HG03521 (cell line): Measurements from ENCODE around the gene CYSLTR2.
"Not testable (repeated sequence)": the region's sequence is repeated elsewhere in the genome, so short reads cannot be mapped to it uniquely, and the experiment has no call there.

ENCODE experiments used
- ATAC-seq: cut with Tn5 transposase; IDR thresholded peaks from one replicate; pipeline ENCODE4 v1.9.1; 2021; ENCODE audit warnings: mild to moderate bottlenecking, moderate library complexity; ENCODE audit not compliant: unreplicated experiment

CYSLTR2 gene

GRCh38 chr13:48644141-48644540 is 9.6 kb upstream of the CYSLTR2 start:
- no peak for ATAC-seq

DNA sequence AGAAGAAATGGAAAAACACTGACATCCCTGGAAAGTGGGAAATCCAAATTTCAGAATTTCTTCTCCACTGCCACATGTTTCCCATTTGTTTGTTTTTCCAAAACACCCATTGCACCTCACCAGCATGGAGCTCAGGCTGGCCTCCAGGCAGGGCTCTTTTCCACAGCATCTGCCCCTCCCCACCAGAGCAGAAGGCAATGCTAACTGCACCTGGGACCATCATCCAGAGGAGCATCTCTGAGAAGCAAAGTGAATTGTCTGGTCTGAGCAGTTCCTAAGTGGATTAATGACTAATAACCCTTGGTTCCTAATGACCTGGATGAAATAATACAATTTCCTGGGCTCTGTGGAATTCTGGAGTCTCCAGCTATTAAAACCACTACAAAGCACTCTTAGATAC is 8.8 kb upstream of the CYSLTR2 start:
- no peak for ATAC-seq

DNA sequence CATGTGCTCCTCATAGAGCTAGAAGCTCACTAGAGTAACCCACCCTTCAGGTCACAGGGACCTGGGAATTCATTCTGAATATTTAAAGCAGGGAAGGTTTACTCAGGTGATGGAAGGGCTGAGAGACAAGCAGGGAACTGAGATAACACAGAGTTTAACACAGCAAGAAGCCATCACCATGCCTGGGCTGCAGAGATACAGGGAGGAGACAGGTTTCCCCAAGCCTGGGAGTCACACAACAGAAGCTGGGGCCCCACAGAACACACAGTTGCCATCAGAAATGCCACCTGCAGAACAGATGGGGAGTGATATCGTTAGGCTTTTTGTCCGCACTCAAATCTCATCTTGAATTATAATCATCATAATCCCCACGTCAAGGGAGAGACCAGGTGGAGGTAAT is 7.9 kb upstream of the CYSLTR2 start:
- ATAC-seq: no peak

DNA sequence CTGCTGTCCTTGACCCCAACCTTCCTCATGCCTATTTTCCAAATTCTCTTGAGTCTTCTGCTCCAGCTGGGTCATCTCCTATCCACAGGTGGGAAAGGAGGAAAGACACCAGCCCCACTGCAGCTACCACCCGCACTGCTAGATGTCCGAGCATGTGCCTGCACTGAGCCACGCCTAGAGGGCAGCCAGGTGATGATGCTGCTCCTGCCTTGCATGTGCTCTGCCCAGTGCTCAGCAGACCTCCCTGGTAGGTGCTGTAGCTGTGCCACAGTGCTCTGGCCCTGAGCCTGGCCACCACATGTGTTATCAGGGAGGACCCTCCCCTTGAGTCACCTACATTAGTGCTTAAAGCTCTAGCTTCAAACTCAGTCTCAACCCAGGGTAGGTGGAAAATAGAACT is 6.9 kb upstream of the CYSLTR2 start:
- no peak for ATAC-seq

- no peak for ATAC-seq
Measured at GRCh38 chr13:48647625-48648024, 6.1 kb upstream of the CYSLTR2 start.

- no peak for ATAC-seq
Measured at GRCh38 chr13:48648446-48648845, 5.3 kb upstream of the CYSLTR2 start.

GRCh38 chr13:48652851-48653471 is 768 bp upstream of the CYSLTR2 start:
- no peak for ATAC-seq

GRCh38 chr13:48654511-48654910 is 782 bp downstream of the CYSLTR2 start:
- no peak for ATAC-seq

GRCh38 chr13:48655291-48655690 is 1.6 kb downstream of the CYSLTR2 start:
- no peak for ATAC-seq

DNA sequence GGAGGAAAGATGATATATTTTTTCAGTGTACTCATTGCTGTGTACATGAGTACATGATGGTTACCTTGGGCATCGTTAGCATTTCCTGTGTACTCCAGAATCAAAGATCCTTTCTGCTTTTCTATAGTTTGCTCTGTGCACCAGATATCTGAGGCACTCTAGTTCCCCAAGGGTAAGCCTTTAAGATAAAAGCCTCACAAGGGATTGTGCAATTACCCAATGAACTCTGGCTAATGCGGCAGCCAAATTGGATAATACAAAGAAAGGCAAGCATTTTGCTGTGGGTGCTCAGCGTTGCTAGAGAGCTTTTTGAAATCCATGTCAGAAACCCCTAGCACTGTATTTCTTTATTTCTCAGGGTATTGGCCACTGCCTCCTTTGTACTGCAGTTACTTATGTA is 2.9 kb downstream of the CYSLTR2 start:
- ATAC-seq: no peak

DNA sequence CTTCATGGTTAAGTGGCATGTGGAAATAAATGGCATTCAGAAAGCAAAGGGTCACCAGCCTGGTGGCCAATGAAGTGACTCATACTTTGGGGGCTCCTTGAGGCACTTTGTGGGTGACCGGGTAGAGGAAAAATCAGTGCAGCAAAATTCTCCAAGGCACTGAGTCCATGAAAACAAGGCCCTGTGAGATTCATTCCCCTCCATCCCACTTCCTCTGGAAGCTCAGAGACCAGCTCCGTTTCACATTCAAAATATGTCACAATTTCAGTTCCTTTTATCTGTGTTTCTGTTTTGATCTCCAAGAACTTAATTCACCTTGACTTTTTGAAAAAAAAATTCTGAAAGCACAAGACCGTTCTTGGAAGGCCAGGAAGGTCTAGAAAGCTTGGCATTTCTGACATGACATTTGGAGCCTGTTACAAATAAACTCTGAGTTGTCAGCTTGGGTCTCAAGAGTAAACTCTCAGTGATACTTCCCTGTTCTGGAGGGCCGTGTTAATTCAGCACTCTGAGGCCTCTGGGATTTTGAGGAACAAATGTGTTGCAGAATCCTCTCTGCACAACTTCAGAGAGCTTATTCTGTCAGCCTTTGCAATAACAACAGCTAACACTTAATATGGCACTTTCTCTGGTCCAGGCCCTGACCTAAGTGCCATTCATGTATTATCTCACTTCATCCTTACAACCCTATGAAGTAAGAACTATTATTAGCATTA is 6.8 kb downstream of the CYSLTR2 start:
- no peak for ATAC-seq

DNA sequence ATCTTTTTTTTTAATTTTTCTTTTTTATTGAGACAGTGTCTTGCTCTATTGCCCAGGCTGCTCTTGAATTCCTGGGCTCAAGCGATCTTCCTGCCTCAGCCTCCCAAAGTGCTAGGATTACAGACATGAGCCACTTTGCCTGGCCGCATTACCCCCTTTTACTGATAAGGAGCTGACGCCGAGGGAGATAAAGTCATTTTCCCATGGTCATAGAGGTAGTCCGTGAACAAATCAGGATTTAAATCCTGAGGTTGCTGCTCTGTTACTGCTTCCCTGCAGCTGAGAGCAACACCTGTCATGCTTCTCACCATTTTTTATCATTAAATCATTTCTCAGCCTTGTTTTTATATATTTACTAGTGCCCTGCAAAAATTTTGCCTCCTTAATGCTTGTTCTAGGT is 7.4 kb downstream of the CYSLTR2 start:
- no peak for ATAC-seq

GRCh38 chr13:48662226-48662625 is 8.5 kb downstream of the CYSLTR2 start:
- ATAC-seq: no peak

GRCh38 chr13:48667136-48667535 is 13.4 kb downstream of the CYSLTR2 start:
- ATAC-seq: no peak

- not testable (repeated sequence) for ATAC-seq
Measured at GRCh38 chr13:48671421-48671820, 17.7 kb downstream of the CYSLTR2 start.

DNA sequence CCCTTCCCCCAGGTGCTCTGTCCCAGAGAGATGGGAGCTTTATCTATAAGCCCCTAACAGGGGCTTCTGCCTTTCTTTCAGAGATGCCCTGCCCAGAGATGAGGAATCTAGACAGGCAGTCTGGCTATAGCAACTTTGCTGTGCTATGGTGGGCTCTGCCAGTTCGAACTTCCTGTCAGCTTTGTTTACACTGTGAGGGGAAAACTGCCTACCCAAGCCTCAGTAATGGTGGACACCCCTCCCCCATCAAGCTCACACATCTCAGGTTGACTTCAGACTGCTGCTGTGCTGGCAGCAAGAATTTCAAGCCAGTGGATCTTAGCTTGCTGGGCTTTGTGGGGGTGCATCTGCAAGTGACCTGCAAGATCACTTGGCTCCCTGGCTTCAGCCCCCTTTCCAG is 21.5 kb downstream of the CYSLTR2 start:
- ATAC-seq: no peak

- no peak for ATAC-seq
Measured at GRCh38 chr13:48678316-48678715, 24.6 kb downstream of the CYSLTR2 start.

- no peak for ATAC-seq
Measured at GRCh38 chr13:48679941-48680680, 26.4 kb downstream of the CYSLTR2 start.

GRCh38 chr13:48680756-48681392 is 27.1 kb downstream of the CYSLTR2 start:
- ATAC-seq: no peak

- no peak for ATAC-seq
Measured at GRCh38 chr13:48681905-48682304, 28.2 kb downstream of the CYSLTR2 start.

- ATAC-seq: no peak
Measured at GRCh38 chr13:48682436-48682835, 28.7 kb downstream of the CYSLTR2 start.
